Renal cortical epithelial cell (primary cell): ENCODE results near the gene USP31. TPM values are rescaled to one million over a fixed set of nuclear protein-coding genes. Genes with fewer than 3 reads are reported as not detected.
A peak's percentile ranks its signal among the peaks of the same experiment; 100 is the strongest.

Experiments
- DNase-seq: peaks from one replicate; pipeline ENCODE4 v3.0.0-alpha.2; 2011; ENCODE audit warnings: low read depth
- total RNA-seq: library from RNA; depleted of rRNA; stranded (reverse); fragments of >200 nt; gene quantifications from 2 replicates; pipeline ENCODE4 v1.2.3, GENCODE V29; 2014

Gene USP31, protein sequence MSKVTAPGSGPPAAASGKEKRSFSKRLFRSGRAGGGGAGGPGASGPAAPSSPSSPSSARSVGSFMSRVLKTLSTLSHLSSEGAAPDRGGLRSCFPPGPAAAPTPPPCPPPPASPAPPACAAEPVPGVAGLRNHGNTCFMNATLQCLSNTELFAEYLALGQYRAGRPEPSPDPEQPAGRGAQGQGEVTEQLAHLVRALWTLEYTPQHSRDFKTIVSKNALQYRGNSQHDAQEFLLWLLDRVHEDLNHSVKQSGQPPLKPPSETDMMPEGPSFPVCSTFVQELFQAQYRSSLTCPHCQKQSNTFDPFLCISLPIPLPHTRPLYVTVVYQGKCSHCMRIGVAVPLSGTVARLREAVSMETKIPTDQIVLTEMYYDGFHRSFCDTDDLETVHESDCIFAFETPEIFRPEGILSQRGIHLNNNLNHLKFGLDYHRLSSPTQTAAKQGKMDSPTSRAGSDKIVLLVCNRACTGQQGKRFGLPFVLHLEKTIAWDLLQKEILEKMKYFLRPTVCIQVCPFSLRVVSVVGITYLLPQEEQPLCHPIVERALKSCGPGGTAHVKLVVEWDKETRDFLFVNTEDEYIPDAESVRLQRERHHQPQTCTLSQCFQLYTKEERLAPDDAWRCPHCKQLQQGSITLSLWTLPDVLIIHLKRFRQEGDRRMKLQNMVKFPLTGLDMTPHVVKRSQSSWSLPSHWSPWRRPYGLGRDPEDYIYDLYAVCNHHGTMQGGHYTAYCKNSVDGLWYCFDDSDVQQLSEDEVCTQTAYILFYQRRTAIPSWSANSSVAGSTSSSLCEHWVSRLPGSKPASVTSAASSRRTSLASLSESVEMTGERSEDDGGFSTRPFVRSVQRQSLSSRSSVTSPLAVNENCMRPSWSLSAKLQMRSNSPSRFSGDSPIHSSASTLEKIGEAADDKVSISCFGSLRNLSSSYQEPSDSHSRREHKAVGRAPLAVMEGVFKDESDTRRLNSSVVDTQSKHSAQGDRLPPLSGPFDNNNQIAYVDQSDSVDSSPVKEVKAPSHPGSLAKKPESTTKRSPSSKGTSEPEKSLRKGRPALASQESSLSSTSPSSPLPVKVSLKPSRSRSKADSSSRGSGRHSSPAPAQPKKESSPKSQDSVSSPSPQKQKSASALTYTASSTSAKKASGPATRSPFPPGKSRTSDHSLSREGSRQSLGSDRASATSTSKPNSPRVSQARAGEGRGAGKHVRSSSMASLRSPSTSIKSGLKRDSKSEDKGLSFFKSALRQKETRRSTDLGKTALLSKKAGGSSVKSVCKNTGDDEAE (N-terminal part only)
- 13.9 and 21.5 TPM in 2 replicates for total RNA-seq

DNA sequence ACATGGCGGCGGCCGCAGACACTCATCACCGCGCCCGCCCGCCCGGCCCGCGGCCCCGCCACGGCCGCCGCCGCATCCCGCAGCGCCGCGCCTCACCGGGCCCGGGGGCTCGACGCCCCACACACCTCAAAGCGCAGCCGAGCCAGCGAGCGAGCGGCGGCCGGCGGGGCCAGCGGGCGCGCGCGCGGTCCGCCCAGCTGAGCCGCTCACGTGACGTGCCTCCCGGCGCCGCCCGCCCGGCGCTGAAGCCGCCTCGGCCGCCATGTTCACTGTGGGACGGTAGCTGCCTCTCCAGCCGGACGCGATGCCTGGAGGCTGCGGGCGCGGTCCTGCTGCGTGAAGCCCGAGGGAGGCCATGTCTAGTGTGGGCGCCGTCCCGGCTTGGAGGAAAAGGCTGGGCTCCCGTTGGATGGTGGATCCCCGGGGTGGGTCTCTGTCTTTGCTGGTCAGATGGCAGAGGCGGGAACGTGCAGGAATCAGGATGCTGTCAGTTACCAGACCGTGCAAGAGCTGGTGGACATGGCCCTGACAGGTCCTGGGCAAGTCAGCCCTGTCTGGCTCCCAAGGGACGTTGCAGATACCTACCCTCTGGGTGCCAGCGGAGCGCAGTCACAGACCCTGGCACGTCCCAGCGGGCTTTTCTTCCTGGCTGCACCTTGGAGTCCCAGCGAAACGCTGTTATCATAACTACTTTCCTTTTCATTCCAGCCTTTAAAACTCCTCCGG lies at the start of gene USP31:
Gene USP31, minus strand, starts transcription at position 186 of the 726 bp plus-strand sequence. Its CDS starts 182 bp downstream, at position 4.
- peak; percentile 83 for DNase-seq

DNA sequence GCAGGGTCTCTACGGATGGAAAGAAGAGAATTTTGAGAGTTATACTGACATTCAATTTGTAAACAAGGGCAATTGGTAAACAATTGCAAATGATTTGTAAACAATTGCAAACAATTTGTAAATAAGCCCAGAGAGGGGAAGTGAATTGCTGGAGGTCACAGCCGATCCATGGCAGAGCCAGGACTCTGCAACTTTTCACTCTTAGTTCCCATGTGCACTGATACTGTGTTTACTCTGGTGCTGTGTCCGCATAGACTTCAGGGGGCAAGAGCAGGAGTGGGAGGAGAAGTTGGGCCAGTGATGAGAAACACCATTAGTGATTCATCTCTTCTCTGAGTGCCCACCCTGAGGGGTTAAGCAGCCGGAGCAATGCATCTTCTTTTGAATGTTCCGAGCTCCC lies 47.3 kb upstream of the USP31 start:
- DNase-seq: no peak

DNA sequence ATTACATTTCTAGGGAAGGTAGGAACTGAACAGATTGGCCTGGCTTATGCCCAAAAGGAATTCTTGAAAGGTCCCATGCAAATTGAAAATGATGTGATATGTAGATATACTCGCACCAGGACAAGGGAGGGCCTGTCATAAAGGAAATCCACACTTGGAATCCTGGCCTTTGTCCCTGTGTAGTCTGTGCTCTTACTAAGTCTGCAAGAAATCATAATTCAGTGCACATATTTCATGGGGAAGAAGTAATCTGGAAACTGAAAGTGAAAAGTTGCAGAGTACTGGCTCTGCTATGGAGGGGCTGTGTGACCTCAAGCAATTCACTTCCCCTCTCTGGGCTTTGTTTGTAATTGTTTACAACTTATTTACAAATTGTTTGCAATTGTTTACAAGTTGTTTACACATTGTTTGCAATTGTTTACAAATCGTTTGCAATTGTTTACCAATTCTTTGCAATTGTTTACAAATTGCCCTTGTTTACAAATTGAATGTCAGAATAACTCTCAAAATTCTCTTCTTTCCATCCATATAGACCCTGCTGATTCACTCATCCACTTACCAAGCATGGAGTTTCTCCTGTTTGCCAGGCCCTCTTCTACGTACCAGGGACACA lies 46.2 kb upstream of the USP31 start:
- no peak for DNase-seq

DNA sequence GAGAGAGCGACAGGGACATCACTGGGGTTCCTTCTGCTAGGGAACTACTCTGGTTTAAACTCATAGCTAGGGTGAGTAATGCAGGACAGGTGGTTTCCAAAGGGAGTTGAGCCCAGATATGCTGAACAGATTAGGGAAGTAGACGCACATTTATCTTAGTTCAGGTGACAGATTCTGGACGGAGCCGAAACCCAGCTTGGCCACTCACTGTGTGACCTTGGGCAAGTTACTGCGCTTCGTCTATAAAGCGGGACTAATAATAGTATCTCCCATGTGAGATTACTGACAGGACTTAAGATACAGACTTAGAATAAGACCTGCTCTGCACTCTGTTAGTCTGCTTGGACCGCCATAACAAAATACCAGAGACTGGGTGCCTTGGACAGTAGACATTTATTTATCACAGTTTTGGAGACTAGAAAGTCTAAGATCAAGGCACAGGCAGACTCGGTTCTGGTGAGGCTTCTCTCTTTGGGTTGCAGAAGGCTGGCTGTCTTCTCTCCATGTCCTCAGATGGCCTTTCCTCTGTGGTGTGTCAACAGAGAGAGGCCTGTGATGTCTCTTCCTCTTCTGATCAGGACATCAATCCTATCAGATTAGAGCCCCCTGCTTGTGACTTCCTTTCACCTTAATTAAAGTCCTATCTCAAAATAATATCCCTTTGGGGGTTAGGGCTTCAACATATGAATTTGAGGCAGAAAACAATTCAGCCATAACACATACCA lies 45.4 kb upstream of the USP31 start:
- no peak for DNase-seq

DNA sequence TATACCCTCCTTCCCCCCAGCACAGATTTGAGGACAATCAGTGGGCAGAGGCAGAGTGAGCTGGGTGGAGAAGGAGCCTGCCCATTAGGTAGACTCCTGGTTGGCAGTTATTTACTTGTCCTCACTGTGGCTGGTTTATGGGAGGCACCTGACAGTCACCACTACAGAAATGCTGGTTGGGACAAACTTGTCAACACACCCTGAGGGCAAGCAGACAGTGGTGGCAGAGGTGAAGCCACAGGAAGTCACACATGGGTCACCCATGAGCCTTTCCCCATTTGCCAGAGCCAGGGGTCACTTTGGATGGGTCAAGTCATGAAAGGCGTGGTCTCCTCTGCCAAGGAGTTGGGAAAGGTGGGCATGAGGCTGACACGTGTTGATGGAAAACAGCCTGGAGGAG lies 39.7 kb upstream of the USP31 start:
- DNase-seq: no peak

DNA sequence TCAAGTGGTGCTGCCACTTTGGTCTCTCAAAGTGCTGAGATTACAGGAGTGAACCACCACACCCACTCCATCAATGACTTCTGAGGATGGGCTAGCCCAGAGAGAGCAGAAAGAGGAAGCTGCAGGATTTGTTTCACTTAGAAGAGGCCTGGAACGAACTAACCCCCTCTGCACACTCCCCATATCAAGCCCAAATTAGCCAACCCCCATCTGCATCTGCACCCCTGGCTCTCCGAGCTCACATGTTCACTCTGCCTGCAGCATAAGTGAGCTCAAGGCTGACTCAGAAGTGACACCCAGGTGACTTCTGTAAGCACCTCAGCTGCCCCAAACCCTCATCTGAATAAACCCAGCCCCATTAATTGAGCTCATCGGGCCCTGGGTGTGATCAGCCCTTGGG lies 38.1 kb upstream of the USP31 start:
- DNase-seq: no peak

DNA sequence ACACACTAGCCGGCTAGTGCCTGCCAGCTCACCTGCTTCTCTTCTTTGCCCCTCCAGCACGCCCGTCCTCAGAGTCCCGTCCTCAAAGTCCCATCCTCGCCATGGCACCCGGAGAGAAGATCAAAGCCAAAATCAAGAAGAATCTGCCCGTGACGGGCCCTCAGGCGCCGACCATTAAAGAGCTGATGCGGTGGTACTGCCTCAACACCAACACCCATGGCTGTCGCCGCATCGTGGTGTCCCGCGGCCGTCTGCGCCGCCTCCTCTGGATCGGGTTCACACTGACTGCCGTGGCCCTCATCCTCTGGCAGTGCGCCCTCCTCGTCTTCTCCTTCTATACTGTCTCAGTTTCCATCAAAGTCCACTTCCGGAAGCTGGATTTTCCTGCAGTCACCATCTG lies 36.9 kb upstream of the USP31 start:
- DNase-seq: no peak

DNA sequence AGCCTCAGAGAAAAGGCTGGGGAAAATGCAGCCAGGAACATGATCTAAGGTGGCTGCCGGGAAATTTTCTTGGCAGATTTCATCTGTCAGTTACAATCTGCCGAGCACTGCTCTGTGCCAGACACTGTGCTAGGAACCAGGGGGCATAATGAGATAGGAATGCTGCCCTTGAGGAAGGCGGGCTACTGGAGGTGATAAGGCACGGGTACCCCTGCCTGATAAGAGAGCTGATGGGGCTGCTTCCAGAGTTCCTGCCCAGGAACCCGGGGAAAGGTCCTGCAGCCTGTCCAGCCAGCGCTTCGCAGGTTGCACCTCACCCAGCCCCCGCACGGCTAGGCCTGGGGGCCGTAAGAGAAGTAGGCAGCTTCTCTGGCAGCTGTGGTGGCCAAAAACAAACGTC lies 36.4 kb upstream of the USP31 start:
- DNase-seq: no peak

DNA sequence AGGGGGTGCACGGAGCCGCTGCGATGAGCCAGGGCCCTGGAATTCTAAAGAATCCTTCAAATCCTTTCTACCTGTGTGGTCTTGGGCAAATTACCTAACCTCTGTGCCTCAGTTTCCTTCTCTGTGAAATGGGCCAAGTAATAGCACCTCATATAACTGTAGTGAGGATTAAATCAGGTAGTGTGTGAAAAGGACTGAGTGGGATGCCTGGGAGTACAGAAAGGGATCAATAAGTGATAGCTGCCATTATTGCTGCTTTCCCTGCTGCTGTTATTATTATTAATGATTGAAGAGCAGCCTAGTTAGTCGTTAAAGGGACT lies 34.3 kb upstream of the USP31 start:
- no peak for DNase-seq

DNA sequence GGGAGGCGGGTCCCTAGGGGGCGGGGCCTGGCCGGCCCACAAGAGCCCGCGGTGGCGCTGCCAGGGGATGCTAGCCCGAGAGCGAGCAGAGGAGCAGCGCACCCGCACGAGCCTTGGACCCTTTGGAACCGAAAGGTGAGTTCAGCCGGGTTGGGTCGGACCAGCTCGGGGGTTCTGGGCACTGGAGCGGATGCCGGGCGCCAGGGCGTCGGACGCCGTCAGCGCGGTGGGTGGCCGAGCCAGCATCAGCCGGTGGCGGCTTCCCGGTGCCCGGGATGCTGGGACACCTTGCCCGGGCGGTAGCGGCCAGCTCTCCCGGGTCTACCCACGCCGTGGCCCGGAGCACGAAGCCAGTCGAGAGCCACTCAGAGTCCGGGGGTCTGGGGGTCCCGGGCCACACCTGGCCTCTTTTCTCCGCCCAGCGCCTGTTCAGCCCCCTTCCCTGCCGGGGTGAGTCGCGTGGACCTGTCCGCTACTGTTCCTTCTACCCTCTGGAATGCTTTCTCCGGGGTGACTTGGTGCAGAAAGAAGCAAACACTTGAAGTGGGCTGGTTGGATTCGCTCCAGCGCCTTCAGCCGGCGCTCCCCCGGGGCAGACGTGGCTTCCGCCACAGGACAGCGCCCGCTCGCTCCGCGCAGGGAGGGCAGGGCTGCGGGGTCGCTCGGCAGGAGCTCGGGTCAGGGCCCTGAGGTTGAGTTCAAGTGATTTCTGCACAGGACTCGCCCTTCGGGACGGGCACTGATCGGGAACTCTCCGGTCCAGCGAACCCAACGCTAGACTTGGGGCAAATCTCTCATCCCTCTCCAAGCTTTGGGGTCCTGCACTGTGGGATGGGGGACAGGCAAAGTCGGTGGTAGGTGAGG lies 33.7 kb upstream of the USP31 start, which contains the start of gene SCNN1G:
Gene SCNN1G, plus strand, starts transcription at position 67 of the 864 bp plus-strand sequence. CDS start 3,527 bp downstream, outside the sequence.
- DNase-seq: peak; percentile 15

DNA sequence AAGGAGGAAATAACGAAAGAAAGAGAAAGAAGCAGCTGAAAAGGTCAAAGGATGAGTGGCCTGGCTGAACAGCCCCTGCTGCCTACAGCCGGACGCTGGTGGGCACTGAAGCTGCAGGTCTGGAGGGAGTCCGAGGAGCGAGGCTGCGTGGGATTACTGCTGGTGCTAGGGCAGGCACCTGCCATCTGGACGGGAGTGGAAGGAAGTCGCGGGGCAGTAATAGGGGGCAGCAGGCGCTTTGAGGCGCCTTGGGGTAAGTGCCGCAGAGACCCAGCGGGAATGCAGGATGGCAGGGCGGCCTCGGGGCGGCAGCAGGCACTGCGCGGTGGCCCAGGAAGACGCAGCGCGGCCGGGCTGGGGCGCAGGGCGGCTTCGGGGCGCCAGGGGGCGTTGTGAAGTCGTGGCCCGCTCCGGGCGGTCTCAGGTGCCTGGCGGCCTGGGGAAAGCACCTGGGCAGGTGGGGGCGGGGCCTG lies 33.0 kb upstream of the USP31 start:
- peak; percentile 12 for DNase-seq

DNA sequence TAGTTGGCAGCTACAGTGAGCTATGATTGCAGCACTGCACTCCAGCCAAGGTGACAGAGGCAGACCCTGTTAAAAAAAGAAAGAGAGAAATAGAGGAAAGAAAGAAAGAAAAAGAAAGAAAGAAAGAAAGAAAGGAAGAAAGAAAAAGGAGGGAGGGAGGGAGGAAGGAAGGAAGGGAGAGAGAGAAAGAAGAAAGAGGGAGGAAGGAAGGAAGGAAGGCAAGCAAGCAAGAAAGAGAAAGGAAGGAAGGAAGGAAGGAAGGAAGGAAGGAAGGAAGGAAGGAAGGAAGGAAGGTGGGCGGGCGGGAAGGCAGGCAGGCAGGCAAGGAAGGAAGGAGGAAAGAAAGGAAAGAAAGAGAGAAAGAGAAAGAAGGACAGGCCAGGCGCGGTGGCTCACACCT lies 32.3 kb upstream of the USP31 start:
- no peak for DNase-seq

DNA sequence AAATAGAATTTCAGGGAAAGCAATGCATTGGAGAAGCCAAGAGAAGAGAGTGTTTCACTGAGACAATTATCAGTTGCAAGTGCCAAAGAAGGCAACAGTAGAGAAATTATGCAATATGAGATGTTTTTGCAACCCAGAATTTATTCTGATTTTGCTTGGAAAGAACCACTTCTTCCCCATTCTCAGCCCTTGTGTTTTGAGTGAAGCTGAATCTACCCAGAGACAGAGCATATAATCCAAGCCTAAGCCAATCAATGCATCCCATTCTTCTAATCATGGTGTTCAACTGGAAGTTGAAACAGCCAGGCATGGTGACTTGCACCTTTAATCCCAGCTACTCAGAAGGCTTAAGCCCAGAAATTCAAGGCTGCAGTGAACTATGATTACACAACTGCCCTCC lies 26.4 kb upstream of the USP31 start:
- no peak for DNase-seq

DNA sequence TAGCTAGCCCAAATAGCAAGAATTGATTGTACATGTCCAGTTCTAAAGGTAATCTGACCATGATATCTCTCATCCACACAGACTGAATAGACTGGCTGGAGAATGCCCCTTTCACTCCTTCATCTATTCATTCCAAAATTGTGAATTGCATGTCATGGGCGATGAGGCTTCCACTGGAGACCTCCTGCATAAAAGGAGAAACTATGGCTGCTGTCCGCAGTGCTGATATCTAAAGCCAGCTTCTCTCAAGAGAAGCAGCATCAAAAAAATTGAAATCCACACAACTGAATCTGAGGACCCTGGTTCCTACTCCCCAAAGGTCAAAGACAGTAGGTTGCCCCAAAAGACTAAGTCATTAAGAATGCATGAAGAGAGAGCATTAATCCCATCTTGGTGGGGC lies 25.4 kb upstream of the USP31 start:
- peak; percentile 19 for DNase-seq

DNA sequence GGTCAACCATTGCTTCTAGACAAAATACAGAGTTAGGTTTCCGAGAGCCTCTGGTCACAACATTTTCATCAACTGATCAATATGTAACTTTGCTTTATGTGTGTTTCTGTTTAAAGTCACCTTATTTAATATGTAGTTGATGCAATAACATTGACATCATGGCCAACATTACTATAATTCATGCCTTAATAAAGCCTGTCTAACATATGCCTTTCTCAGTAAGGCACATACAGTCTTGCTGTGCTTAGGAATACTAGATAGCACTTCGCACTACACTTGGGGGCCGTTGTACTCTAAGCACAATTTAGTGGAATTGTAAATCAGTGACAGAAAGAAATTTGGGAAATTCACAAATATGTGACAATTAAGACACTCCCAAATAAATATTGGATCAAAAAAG lies 23.7 kb upstream of the USP31 start:
- DNase-seq: no peak

DNA sequence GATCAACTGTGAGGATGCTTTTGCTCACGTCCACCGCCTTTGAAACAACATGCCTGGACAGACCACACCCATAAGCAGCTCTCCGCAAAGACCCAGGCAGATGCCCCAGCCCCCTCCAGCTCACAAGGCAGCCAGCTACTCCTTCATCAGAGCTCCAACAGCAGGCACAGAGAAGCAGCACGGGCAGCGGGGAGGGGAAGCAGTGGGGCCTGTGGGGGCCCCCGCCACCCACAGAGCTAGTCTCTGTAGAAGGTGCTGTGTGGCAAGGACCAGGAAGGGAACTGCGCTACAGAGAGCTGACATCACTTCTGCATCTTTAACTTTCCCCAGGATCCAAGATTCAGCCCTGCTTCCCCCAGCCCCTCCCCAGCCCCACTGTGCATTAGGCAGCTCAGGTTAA lies 23.3 kb upstream of the USP31 start:
- DNase-seq: no peak

DNA sequence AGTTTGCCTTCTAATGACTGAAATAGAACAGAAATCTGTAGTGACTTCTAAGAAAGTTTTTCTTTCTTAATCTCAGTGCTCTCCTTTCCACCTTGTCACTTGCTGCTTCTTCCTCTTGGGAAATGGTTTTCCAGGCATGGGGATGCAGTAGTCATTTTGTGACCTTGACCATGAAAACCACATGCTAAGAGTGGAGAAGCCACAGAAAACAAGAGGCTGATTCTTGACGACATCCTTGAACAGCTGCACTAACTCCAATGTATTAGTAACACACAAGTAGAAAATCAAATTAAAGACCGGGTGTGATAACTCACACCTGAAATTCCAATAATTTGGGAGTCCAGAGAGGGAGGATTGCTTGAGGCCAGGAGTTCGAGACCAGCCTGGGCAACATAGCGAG lies 15.5 kb upstream of the USP31 start:
- no peak for DNase-seq

DNA sequence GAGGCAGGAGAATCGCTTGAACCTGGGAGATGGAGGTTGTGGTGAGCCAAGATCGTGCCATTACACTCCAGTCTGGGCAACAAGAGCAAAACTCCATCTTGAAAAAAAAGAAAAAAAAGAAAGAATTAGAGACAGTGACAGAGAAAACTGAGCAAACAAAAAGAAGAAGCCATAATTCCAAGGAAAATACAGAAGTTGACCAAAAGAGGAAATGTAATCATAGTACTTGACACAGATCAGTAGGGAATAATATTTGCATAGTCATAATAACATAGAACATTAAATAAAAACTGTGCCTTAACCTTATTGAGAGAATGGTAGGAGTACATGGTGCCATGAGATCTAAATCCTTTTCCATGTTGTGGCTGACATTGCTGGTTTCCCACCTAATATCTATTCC lies 14.7 kb upstream of the USP31 start:
- DNase-seq: no peak

DNA sequence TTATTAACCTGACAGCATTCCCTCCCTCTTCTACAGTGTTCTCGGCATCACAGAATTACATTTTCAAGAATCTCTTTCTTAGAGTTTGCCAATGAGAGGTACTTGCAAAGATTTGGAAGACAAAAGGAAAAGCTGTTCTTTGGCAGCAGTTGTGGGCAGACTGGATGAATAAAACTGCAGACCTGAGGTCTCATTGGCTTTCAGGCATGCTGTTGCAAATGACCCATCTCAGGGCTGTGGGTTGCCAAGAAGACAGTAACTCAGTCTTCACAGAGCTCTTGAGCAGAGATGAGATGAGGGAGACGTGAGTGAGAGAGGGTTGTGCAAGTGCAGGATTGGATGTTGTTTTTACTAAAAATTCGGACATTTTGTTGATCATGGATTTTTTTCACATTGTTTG lies 11.3 kb upstream of the USP31 start:
- no peak for DNase-seq
